GM12873 (cell line): Measurements from ENCODE around the gene HIPK1.

Experiments used
- CTCF ChIP-seq: IDR thresholded peaks from 2 replicates; pipeline ENCODE4 v1.5.1; 2012; ENCODE audit warnings: low read depth, mild to moderate bottlenecking, moderate library complexity, low read length, control low read depth; ENCODE audit not compliant: insufficient read depth; ENCODE audit errors: missing control alignments

Gene HIPK1

DNA sequence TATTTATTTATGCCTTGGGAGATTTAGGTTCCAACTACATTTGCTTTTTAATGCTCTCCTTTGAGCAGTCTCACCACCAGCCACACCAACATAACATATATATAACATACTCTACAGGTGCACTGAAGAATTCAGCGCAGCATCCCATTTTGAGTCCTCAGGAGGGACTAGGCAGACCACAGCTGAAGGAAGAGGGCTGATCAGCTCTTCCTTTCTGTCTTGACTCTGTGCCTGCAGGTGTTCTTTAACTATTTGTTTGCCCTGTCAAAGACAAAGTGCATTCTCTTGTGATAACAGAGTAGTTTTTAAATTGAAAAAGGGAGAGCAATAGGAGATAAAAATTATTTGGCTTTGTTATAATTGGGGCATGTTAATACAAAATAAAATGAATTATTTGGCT is 17.0 kb downstream of the HIPK1 start:
- no peak for TF ChIP-seq CTCF

- TF ChIP-seq CTCF, result no peak
Observed at GRCh38 chr1:113946678-113947387, 17.7 kb downstream of the HIPK1 start.

DNA sequence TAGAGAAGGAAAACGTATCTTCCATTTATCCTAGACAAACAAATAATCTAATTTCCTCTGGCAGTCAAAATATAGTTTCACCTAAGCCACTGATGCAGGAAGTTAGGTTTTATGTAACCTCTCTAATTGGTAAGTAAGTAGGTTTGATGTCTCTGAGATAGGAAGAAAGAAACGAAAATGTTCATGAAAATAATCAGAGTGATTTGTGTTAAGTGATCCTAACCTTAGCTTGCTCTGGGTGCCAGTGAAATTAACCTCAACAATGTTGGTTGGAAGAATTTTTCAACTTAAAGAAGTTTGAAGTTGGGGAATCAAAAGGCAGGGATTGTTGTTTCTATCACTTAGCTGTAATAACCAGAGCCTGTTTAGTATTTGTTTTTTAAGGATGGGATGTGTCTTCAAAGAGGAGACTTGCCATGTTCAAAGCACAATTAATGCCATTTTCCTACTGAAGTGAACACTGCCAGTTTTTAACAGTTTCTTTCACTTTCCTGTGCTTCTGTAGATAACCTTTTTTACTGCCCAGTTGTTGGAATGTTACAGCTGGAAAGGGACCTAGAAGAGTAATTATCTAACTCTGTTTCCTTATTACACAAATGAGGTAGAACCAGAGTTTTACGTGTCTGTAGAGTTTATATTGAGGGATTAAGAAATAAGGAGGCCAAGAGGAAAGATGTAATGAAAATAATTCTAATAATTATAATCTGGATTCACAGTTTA is 18.4 kb downstream of the HIPK1 start:
- no peak for TF ChIP-seq CTCF

DNA sequence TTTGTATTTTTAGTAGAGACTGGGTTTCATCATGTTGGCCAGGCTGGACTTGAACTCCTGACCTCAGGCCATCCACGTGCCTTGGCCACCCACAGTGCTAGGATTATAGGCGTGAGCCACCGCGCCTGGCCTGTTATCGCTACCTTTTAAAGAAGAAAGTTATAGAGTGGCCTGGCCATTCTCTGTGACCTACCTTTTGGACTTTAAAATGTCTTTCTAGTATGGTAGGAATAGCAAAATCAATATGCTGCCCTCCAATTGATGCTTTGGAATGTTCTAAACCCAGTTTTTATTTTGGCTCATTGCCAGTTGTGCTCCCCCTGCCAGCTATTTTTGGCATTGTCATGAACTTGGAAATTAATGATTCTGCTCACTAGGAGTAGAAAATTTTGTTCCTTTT is 19.9 kb downstream of the HIPK1 start:
- TF ChIP-seq CTCF, result no peak

GRCh38 chr1:113950908-113951307 is 21.8 kb downstream of the HIPK1 start:
- no peak for TF ChIP-seq CTCF

- no peak for TF ChIP-seq CTCF
Observed at GRCh38 chr1:113951719-113952118, 22.6 kb downstream of the HIPK1 start.

- no peak for TF ChIP-seq CTCF
Observed at GRCh38 chr1:113957984-113958383, 28.9 kb downstream of the HIPK1 start.
